ENCODE results near the gene SYNDIG1.

SYNDIG1 gene

DNA sequence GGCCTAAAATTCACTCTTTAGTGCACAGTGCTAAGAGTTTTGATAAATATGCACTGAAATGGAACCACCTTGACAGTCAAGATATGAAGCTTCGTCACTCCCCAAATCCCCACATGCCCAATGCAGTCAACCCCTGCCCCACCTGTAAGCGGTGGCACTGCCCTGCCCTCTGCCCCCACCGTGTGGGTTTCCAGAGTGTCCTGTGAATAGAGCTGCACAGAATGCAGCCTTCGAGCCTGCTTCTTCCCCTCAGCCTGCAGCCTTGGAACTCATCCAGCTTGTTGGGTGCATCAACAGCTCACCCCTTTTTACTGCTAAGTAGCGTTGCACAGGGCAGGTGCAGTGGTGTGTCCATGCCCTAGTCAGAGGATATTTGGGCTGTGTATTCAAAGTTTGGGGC is 216.3 kb downstream of the SYNDIG1 start:
- 95% methylated on average over 5 of the region's 5 CpGs for WGBS
- Histone ChIP-seq H3K9me3 (ENCODE audit: insufficient read depth, low read depth, low read length) (0 out of 2 replicates have a peak, but pooled peaks cover 4% of the 10 kb centered on the region), H3K4me3 (ENCODE audit: low read length) (no peak overlapping the region), H3K27ac (ENCODE audit: low read depth, low read length) (no peak overlapping the region), H3K27me3 (ENCODE audit: insufficient read depth, low read length) (no peaks in the 10 kb centered on the region), H3K9ac (ENCODE audit: low read depth, low read length) (no peak overlapping the region), H3K4me1 (ENCODE audit: insufficient read depth, low read length) (no peaks in the 10 kb centered on the region), H3K36me3 (ENCODE audit: insufficient read depth, low read length) (no peaks in the 10 kb centered on the region)

DNA sequence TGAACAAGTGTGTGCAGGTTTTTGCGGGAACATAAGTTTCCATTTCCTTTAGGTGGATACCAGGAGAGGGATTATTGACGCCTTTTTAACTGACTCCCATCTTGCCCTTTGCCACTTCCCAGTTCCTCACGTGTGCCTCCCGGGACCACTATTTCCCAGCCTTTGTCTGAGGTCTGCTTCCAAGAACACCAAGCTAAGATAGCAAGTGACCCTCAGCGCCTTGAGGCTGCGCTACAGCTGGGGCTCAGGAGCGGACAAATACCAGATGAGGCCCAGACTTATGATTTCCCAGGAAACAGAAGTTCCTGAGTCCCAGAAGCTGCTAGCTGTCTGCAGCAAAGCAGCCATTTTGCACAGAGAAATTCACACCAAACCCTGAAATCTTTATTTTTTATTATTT is 216.7 kb downstream of the SYNDIG1 start:
- H3K4me3 ChIP-seq (ENCODE audit: low read length), result no peak overlapping the region
- WGBS, result 96% methylated on average over 7 of the region's 7 CpGs
- 0 out of 2 replicates have a peak, but pooled peaks cover 4% of the 10 kb centered on the region for H3K9me3 ChIP-seq (ENCODE audit: insufficient read depth, low read depth, low read length)

DNA sequence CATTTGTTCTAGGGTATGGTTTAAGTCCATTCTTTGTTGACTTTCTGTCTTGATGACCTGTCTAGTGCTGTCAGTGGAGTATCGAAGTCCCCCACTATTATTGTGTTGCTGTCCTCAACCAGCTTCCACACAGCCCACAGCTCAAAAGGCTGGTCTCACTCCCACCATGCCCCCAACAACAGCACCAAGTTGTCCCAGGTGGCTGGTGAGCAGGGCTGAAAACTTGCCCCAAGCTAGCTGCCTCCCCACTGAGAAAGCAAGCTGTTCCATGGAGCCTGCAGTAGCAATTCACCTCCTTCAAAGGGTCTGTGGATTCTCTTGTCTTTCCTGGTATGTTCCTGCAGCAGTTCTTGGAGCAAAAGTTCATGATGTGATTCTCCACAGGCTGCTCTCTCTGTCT is 221.0 kb downstream of the SYNDIG1 start:
- no peak overlapping the region for H3K9ac ChIP-seq (ENCODE audit: low read depth, low read length)
- 100% methylated on average over 1 of the region's 1 CpG for WGBS
- H3K27me3 ChIP-seq (ENCODE audit: insufficient read depth, low read length), result no peaks in the 10 kb centered on the region
- H3K36me3 ChIP-seq (ENCODE audit: insufficient read depth, low read length), result no peaks in the 10 kb centered on the region
- H3K27ac ChIP-seq (ENCODE audit: low read depth, low read length), result no peak overlapping the region
- no peak overlapping the region for H3K4me3 ChIP-seq (ENCODE audit: low read length)
- H3K9me3 ChIP-seq (ENCODE audit: insufficient read depth, low read depth, low read length), result 0 out of 2 replicates have a peak, but pooled peaks cover 4% of the 10 kb centered on the region
- no peaks in the 10 kb centered on the region for H3K4me1 ChIP-seq (ENCODE audit: insufficient read depth, low read length)

More for the DNA sequence above, 216.7 kb downstream of the SYNDIG1 start:
- no peaks in the 10 kb centered on the region for H3K27me3 ChIP-seq (ENCODE audit: insufficient read depth, low read length)
- H3K4me1 ChIP-seq (ENCODE audit: insufficient read depth, low read length), result no peaks in the 10 kb centered on the region
- H3K9ac ChIP-seq (ENCODE audit: low read depth, low read length), result no peak overlapping the region
- no peak overlapping the region for H3K27ac ChIP-seq (ENCODE audit: low read depth, low read length)
- no peaks in the 10 kb centered on the region for H3K36me3 ChIP-seq (ENCODE audit: insufficient read depth, low read length)

DNA sequence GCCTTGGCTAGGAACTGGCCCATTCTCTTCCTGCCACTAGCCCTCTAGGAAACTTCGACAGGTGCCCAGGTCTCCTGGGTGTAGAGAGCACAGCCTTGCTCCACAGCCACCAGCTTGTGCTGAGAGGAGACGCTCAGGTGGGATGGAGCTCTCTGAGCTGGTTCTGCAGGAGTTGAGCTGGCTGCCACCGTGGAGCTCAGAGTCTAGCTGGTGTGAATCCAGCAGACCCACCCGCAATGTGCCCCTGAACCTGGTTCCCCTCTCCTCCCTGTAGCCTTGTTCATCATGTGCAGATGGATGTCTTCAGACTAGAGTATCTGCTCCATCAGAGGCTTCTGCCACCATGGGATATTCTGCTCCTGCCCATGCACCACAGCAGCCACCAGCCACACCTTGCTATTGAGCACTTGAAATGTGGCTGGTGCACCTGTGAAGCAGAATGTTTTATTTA is 222.5 kb downstream of the SYNDIG1 start:
- Histone ChIP-seq H3K27me3 (ENCODE audit: insufficient read depth, low read length) (no peaks in the 10 kb centered on the region), H3K4me3 (ENCODE audit: low read length) (no peak overlapping the region), H3K27ac (ENCODE audit: low read depth, low read length) (no peak overlapping the region), H3K9me3 (ENCODE audit: insufficient read depth, low read depth, low read length) (0 out of 2 replicates have a peak, but pooled peaks cover 4% of the 10 kb centered on the region), H3K4me1 (ENCODE audit: insufficient read depth, low read length) (no peaks in the 10 kb centered on the region), H3K9ac (ENCODE audit: low read depth, low read length) (no peak overlapping the region), H3K36me3 (ENCODE audit: insufficient read depth, low read length) (no peaks in the 10 kb centered on the region)
- WGBS, result 95% methylated on average over 4 of the region's 4 CpGs

DNA sequence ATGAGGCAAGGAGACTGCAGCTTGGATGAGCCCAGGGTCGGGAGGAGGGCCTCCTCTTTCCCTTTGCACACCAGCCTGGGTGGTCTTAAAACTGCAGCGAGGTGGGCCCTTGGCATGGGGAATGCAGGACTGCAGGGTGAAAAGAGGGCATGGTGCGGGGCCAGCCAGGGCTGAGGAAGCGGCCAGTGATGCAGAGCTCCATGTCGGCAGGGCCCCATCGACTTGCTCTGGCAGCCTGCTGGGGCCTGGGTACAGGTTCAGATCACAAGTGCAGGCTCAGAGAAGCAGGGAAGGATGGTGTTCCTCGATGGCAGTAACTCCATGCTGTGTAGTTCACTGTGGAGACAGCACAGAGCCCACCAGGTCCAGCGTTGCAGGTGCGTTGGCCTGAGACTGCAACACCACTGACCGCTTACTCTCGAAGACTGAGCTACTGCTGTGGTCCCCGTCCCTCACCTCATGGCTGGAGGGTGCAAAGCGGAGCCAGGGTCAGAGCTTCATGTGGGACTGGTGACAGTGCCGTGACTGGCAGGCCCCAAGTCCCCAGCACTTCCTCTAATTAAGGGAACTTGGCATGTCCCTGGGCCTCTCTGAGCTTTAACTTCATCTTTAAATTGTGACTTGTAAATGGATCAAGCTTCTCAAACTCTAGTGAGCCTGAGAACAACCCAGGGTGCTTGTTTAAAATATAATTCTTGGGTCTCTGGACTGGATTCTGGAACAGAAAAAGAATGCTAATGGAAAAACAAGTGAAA is 223.2 kb downstream of the SYNDIG1 start:
- H3K4me3 ChIP-seq (ENCODE audit: low read length), result no peak overlapping the region
- H3K4me1 ChIP-seq (ENCODE audit: insufficient read depth, low read length), result no peaks in the 10 kb centered on the region
- no peak overlapping the region for H3K9ac ChIP-seq (ENCODE audit: low read depth, low read length)
- 93% methylated on average over 14 of the region's 14 CpGs for WGBS
- no peaks in the 10 kb centered on the region for H3K36me3 ChIP-seq (ENCODE audit: insufficient read depth, low read length)
- H3K27ac ChIP-seq (ENCODE audit: low read depth, low read length), result no peak overlapping the region
- no peaks in the 10 kb centered on the region for H3K27me3 ChIP-seq (ENCODE audit: insufficient read depth, low read length)
- 0 out of 2 replicates have a peak, but pooled peaks cover 4% of the 10 kb centered on the region for H3K9me3 ChIP-seq (ENCODE audit: insufficient read depth, low read depth, low read length)

DNA sequence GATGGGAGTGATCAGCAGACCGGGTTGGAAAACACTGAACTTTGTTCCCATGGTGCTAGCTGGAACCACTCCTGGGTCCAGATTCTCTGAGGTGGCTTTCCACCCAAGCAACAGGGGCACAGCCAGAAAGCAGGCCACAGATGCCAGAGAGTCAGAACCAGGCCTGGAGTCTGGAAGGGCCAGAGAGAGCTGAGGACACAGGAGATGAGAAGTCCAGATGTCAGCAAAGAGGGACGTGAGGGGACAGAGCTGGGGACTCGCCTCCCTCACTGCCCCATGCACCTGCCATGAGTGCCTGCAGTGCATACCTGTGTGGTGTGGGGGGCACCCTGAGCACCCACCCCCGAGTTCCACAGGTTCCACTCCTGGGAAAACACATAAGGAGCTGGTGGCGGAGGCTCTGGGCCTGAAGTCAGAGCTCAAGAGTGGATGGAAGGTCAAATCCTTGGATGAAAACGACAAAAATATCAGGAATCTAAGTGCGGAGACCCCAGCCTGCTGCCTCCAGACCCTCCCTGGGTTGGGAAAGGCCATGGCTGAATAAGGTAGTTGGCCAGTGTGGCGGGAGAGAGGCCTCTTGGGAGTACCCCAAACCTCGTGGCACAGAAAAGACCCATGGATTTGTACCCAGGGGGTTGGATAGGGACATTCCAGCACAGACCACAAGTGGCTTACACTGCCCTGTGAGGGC is 224.2 kb downstream of the SYNDIG1 start:
- 93% methylated on average over 9 of the region's 9 CpGs for WGBS
- no peak overlapping the region for H3K27ac ChIP-seq (ENCODE audit: low read depth, low read length)
- no peak overlapping the region for H3K9ac ChIP-seq (ENCODE audit: low read depth, low read length)
- H3K27me3 ChIP-seq (ENCODE audit: insufficient read depth, low read length), result no peaks in the 10 kb centered on the region
- no peak overlapping the region for H3K4me3 ChIP-seq (ENCODE audit: low read length)
- H3K9me3 ChIP-seq (ENCODE audit: insufficient read depth, low read depth, low read length), result no peaks in the 10 kb centered on the region
- H3K4me1 ChIP-seq (ENCODE audit: insufficient read depth, low read length), result no peaks in the 10 kb centered on the region
- no peaks in the 10 kb centered on the region for H3K36me3 ChIP-seq (ENCODE audit: insufficient read depth, low read length)

DNA sequence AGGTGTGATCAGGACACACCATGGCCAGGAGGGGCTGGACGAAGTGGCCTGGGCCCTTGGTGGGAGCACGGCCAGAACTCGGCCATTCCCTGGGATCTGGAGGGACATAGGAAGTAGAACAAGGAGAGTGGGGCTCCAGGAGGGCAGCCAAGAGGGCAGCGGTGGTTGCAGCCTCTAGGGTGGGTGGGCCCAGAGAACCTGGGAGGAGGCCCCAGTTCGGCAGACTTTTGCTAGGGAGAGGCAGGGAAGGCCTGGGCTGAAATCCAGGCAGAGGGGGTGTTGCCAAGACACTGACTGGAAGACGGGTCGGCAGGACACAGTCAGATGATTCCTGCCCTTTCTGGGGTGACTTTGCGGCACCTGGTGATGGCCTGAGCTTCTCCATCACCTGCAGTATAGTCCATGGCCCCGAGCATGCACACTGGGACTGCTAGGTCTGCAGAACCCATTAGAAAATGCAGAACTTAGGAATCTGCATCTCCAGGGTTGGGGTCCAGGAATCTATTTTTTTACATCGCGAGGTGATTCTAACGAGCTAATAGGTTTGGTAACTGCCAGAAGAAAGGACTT is 224.8 kb downstream of the SYNDIG1 start:
- H3K9me3 ChIP-seq (ENCODE audit: insufficient read depth, low read depth, low read length), result no peaks in the 10 kb centered on the region
- no peak overlapping the region for H3K4me3 ChIP-seq (ENCODE audit: low read length)
- 93% methylated on average over 12 of the region's 12 CpGs for WGBS
- no peaks in the 10 kb centered on the region for H3K36me3 ChIP-seq (ENCODE audit: insufficient read depth, low read length)
- H3K9ac ChIP-seq (ENCODE audit: low read depth, low read length), result no peak overlapping the region
- no peak overlapping the region for H3K27ac ChIP-seq (ENCODE audit: low read depth, low read length)
- H3K27me3 ChIP-seq (ENCODE audit: insufficient read depth, low read length), result no peaks in the 10 kb centered on the region
- no peaks in the 10 kb centered on the region for H3K4me1 ChIP-seq (ENCODE audit: insufficient read depth, low read length)

DNA sequence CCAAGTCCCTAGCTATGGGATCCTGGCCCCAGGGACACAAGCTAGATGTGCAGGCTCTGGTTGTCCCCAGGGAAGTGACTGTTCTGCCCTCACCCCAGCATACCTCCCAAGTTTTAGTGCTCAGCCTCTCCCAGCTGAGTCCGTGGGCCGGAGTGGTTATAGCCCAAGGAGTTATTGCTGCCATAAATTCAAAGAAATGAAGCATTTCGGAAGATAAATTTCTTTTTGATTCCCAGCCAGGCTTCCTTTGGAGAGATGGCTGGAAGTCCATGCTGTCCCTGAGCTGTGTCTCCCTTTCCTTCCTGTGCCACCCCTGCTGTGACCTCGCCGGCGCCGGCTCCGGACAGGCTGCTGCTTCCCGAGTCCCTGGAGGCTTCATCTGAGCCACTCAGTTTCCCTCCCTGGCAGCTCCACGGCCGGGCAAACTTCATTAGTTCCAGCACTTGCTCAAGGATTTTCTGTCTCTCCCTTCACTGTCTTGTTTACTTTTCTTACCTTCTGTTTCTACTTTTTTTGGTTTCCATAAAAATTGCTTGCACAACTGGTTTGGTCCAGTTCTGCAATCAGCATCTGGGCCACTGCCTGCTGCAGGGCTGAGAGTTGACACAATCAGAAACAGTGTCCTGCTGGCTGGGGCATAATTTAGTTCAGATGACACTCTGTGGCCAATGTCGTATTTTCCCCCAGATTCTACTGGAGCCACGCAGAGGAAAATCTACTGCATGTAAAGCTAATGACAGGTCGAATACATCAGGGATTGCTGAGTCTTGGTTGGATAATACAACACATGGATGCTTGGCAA is 225.5 kb downstream of the SYNDIG1 start:
- Histone ChIP-seq H3K36me3 (ENCODE audit: insufficient read depth, low read length) (no peaks in the 10 kb centered on the region), H3K4me1 (ENCODE audit: insufficient read depth, low read length) (no peaks in the 10 kb centered on the region), H3K27me3 (ENCODE audit: insufficient read depth, low read length) (no peaks in the 10 kb centered on the region), H3K9ac (ENCODE audit: low read depth, low read length) (no peak overlapping the region), H3K9me3 (ENCODE audit: insufficient read depth, low read depth, low read length) (no peaks in the 10 kb centered on the region), H3K27ac (ENCODE audit: low read depth, low read length) (no peak overlapping the region), H3K4me3 (ENCODE audit: low read length) (no peak overlapping the region)
- 89% methylated on average over 14 of the region's 14 CpGs for WGBS

DNA sequence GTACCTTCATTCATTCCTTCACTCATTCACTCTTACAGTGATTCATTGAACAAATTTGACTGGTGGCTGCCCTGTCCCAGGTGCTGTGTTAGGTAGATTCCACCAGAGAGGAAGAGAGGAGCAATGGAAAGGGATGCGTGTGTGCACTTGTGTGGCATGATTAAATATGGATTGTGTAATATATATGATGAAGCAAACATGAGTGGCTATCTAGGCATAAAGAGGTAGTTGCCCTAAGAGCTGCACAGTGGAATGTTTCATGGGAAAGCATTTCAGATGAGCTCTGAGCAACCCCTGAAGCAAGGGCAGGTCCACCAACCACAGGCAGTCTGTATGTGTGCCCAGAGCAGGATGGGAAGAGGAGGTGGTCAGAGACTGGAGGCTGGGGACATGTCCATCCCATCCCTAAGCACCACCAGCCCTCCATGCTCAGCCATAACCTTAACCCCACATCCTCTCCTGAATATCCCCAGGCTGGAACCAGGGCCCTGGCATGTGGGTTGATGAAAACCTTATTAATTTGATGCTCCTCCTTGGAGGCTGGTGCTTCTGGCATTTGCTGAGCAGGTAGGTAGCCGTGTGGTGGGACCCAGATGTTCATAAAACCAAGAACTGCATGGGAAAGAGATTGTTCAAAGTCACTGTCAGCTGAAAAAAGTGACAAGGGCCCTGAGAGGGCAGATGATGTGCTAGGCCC is 226.2 kb downstream of the SYNDIG1 start:
- no peak overlapping the region for H3K4me3 ChIP-seq (ENCODE audit: low read length)
- 95% methylated on average over 2 of the region's 2 CpGs for WGBS
- no peaks in the 10 kb centered on the region for H3K27me3 ChIP-seq (ENCODE audit: insufficient read depth, low read length)
- no peaks in the 10 kb centered on the region for H3K36me3 ChIP-seq (ENCODE audit: insufficient read depth, low read length)
- H3K4me1 ChIP-seq (ENCODE audit: insufficient read depth, low read length), result no peaks in the 10 kb centered on the region
- no peaks in the 10 kb centered on the region for H3K9me3 ChIP-seq (ENCODE audit: insufficient read depth, low read depth, low read length)
- no peak overlapping the region for H3K27ac ChIP-seq (ENCODE audit: low read depth, low read length)
- no peak overlapping the region for H3K9ac ChIP-seq (ENCODE audit: low read depth, low read length)

DNA sequence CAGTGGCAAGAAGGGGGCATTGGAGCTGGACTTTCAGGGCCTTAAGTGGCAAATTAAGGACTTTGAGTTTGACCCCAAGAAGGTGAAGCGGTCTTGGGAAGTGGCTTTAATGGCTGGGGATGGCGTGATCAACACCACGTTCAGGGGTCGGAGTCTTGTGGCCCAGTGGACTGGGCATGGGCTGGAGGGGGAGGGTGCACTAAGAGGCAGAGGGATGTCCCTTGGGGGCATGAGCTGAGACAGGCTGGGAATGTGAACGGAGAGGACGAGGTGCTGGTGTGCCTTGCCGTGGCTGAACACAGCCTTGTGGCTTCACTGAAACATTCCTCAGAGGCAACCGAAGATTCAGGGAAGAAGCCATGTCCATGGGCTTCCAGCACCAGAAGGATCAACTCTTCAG is 227.0 kb downstream of the SYNDIG1 start:
- H3K36me3 ChIP-seq (ENCODE audit: insufficient read depth, low read length), result no peaks in the 10 kb centered on the region
- no peak overlapping the region for H3K4me3 ChIP-seq (ENCODE audit: low read length)
- no peak overlapping the region for H3K27ac ChIP-seq (ENCODE audit: low read depth, low read length)
- H3K9ac ChIP-seq (ENCODE audit: low read depth, low read length), result no peak overlapping the region
- no peaks in the 10 kb centered on the region for H3K9me3 ChIP-seq (ENCODE audit: insufficient read depth, low read depth, low read length)
- H3K27me3 ChIP-seq (ENCODE audit: insufficient read depth, low read length), result no peaks in the 10 kb centered on the region
- 94% methylated on average over 8 of the region's 8 CpGs for WGBS
- no peaks in the 10 kb centered on the region for H3K4me1 ChIP-seq (ENCODE audit: insufficient read depth, low read length)
